Heart left ventricle (tissue), 16 donors: Measurements from ENCODE around the gene RPL36A. TPM values are rescaled to one million over a fixed set of nuclear protein-coding genes. Genes with fewer than 3 reads are reported as not detected.
A peak's percentile ranks its signal among the peaks of the same experiment; 100 is the strongest.

Experiments used
- ATAC-seq, 4 donors: fragments of 200-7000 bp; cut with Tn5 transposase; one replicate each; pipeline ENCODE4 v1.9.1; 2020 to 2022; ENCODE audit warnings: moderate library complexity in 4 of 4, mild to moderate bottlenecking in 3 of 4, moderate number of reproducible peaks in 1 of 4
- DNase-seq, 5 donors: peaks; one replicate each; pipeline ENCODE4 v3.0.0-alpha.2; 2020
- H3K27ac ChIP-seq, 12 donors: fragments of 200-600 bp; sonication (generic) in 4 of 12; one replicate each; pipeline versions ENCODE4 v1.5.0 to v1.8.0; 2016 to 2022; ENCODE audit warnings: mild to moderate bottlenecking in 2 of 12
- H3K27me3 ChIP-seq, 9 donors: fragments of 200-600 bp; sonication (generic) in 2 of 9; one replicate each; pipeline versions ENCODE4 v1.5.1 to v1.8.0; 2016 to 2022; ENCODE audit warnings: mild to moderate bottlenecking in 3 of 9
- H3K36me3 ChIP-seq, 9 donors: fragments of 200-600 bp; sonication (generic) in 2 of 9; one replicate each; pipeline versions ENCODE4 v1.5.0 to v1.8.0; 2018 to 2022; ENCODE audit warnings: mild to moderate bottlenecking in 2 of 9
- H3K4me1 ChIP-seq, 12 donors: fragments of 200-600 bp; sonication (generic) in 4 of 12; one replicate each; pipeline versions ENCODE4 v1.5.0 to v1.8.0; 2016 to 2022; ENCODE audit warnings: mild to moderate bottlenecking in 3 of 12
- H3K4me3 ChIP-seq, 12 donors: fragments of 200-600 bp; sonication (generic) in 4 of 12; one replicate each; pipeline versions ENCODE4 v1.5.0 to v1.8.0; 2017 to 2022; ENCODE audit warnings: mild to moderate bottlenecking in 9 of 12, moderate library complexity in 4 of 12
- H3K9me3 ChIP-seq, 12 donors: fragments of 200-600 bp; sonication (generic) in 4 of 12; one replicate each; pipeline versions ENCODE4 v1.5.0 to v1.8.0; 2016 to 2022; ENCODE audit warnings: mild to moderate bottlenecking in 1 of 12
- POLR2A ChIP-seq, 2 donors: fragments of 450-650 bp; IDR thresholded peaks; one replicate each; pipeline ENCODE4 v1.6.1; 2017; ENCODE audit warnings: antibody characterized with exemption in 2 of 2, mild to moderate bottlenecking in 2 of 2, moderate library complexity in 2 of 2
- WGBS, 4 donors: extraction: QIAGEN DNeasy Blood & Tissue Kit in 2 of 4; methylation state at CpG; one replicate each; pipeline versions ENCODE4 v1.1.5 to v1.1.7; 2013 to 2018; 5-methylcytosine and 5-hydroxymethylcytosine counted together
- intact Hi-C, 10 donors: fragments of 100-400 bp; cut with DNase I; formaldehyde crosslinking; loops; one replicate each; pipeline versions ENCODE4 v1.11.1 to v1.14.2; 2022
- polyA plus RNA-seq, 2 donors: library from polyadenylated mRNA; stranded (reverse); fragments of 200-250 nt; gene quantifications; one replicate each; pipeline ENCODE4 v1.2.3, GENCODE V29; 2013
- total RNA-seq, 9 donors: library from RNA; depleted of rRNA in 2 of 9; stranded (reverse); fragments of >200 nt in 2 of 9; fragmentation: NEBNext Ultra II Directional in 3 of 9; extraction: Animal tissue kit (Norgen Biotek cat#: 25700) in 3 of 9; gene quantifications; one replicate each; pipeline versions ENCODE4 v1.1.0 to v1.2.4, GENCODE V29; 2016 to 2023
- TF ChIP-seq, protein P1 (sequence below), 12 donors: fragments of 200-600 bp; sonication (generic) in 4 of 12; IDR thresholded peaks; one replicate each; pipeline versions ENCODE4 v1.5.0 to v1.8.0; 2018 to 2022; ENCODE audit warnings: antibody characterized with exemption in 12 of 12, mild to moderate bottlenecking in 5 of 12
- donor health status: ischemic (EF 13 %, LVEDD 7.1; RV severe dilation, severe dysfunction).
- donor health status: healthy with polysubstance abuse.
- donor health status: DM: no; HTN: yes; CAD: no.
- donor health status: DM: no; HTN: no; CAD: no.
- donor health status: ischemic (EF 25% LVEDD 6.9; RV normal size, moderate dysfunction).
- donor health status: ischemic (EF 25% LVEDD 5.7; RV mildly dilated, moderate dysfunction).
- donor health status: healthy.
- donor health status: DM: yes; HTN: yes; CAD: no.
- donor health status: ischemic (EF 35%, LVEDD 5.7; RV mildly dilated, moderate dysfunction).
- donor health status: nonischemic (EF 11% LVEDD 7.7; RV severe dilation, severe dysfunction).
- donor health status: DM: yes; HTN: yes; CAD: no.
- donor health status: PGD.
- donor health status: ischemic (EF 29% LVEDD 5.4; RV normal size, mild dysfunction).
- donor health status: nonischemic (EF 23%, LVEDD 6.1; RV moderate dilation, normal function).

RPL36A gene
- total and polyA plus RNA-seq, 11 donors: 47.8 to 2,246 (median 69.8) TPM

DNA sequence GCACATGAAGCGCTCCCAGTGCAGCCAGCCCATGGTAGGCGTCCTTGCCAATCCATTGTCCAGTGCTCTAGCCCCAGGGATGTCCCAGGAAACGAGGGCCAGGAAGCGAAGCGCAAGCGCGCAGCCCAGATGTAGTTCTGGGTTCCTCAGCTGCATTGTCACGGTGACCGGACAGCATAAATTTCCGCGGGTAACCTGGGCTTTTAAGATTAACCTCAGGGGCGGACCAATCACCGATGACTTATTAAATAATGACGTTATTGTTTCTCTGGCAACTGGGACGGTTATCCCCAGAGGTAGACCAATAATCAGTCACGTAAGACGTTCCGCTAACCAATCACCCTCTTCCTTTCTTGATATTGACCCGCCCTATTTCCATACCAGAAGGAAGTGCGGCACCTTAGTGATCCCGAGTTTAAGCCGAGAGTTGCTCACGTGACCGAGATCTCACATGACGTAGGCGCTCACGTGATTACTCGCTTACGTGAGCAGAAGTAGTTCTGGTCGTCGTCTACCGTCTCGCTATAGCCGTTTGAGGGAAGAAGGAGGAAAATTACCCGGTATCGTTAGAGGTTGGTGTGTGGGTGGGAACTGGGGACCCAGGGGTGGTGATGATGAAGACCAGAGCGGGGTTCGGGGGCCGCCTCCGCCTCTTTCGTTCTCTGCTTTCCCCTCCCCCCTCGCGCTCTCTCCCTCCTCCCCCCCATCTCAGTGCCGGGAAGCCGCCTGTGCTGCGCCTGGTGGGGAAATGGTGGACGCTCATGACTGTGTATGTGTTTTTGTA, 17.1 kb downstream of the RPL36A start, which contains the start of the genes GLA and HNRNPH2:
Gene GLA, minus strand, starts transcription at position 178 of the 784 bp plus-strand sequence. Its CDS starts 22 bp downstream, at position 156.
Gene HNRNPH2, plus strand, starts transcription at position 475 of the 784 bp plus-strand sequence. CDS start 3,767 bp downstream, outside the sequence.
- intact Hi-C loops: no loop called here
- Histone ChIP-seq H3K9me3 (no peaks in the 10 kb centered on the region), H3K36me3 (peaks cover 0 to 19% (median 12%) of the 10 kb centered on the region in 9 donors), H3K27me3 (no peaks in the 10 kb centered on the region), H3K4me1 (peaks cover 0 to 33% (median 13%) of the 10 kb centered on the region in 12 donors), H3K4me3 (peak within 1 kb of the TSS; percentile 21 to 97 (median 67)), H3K27ac (peak within 1 kb of the TSS; percentile 84 to 98 (median 91))
- WGBS, 4 donors: 0 to 39% (median 16%) methylated on average over 43 to 47 of the region's 47 CpGs
- ATAC-seq (peak; percentile 98 to 99 (median 99)), DNase-seq (peak; percentile 88 to 92 (median 90))
- TF ChIP-seq POLR2A (IDR thresholded peaks at IDR 0.05): peak in 1 of 2 donors; percentile 33
- TF ChIP-seq, protein P1, sequence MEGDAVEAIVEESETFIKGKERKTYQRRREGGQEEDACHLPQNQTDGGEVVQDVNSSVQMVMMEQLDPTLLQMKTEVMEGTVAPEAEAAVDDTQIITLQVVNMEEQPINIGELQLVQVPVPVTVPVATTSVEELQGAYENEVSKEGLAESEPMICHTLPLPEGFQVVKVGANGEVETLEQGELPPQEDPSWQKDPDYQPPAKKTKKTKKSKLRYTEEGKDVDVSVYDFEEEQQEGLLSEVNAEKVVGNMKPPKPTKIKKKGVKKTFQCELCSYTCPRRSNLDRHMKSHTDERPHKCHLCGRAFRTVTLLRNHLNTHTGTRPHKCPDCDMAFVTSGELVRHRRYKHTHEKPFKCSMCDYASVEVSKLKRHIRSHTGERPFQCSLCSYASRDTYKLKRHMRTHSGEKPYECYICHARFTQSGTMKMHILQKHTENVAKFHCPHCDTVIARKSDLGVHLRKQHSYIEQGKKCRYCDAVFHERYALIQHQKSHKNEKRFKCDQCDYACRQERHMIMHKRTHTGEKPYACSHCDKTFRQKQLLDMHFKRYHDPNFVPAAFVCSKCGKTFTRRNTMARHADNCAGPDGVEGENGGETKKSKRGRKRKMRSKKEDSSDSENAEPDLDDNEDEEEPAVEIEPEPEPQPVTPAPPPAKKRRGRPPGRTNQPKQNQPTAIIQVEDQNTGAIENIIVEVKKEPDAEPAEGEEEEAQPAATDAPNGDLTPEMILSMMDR (IDR thresholded peaks at IDR 0.05): peak in 3 of 12 donors; percentile 9 to 17 (median 10)

DNA sequence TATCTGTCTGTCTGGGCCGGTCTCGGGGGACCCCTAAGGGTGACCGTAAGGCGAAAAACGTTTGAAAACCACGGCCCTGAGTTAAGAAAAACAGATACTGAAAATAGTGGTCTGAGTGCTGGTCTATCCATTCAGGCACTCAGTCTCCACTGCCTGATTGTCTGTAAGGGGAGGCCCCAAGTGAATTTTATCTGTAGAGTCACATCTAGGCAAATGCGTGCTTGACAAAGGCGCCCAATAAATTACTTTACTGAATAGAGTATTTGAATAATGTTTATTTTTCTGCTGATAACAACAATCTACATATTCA, 17.7 kb downstream of the RPL36A start:
- Histone ChIP-seq H3K4me1 (peaks cover 0 to 33% (median 13%) of the 10 kb centered on the region in 12 donors), H3K9me3 (no peaks in the 10 kb centered on the region), H3K36me3 (peaks cover 0 to 20% (median 16%) of the 10 kb centered on the region in 9 donors), H3K27me3 (no peaks in the 10 kb centered on the region), H3K27ac (peak overlapping the region; percentile 84 to 98 (median 91)), H3K4me3 (peak overlapping the region; percentile 12 to 97 (median 66))
- no peak for TF ChIP-seq POLR2A (IDR thresholded peaks at IDR 0.05)
- TF ChIP-seq, protein P1 (IDR thresholded peaks at IDR 0.05): no peak
- DNase-seq: no peak
- intact Hi-C loops: no loop called here
- ATAC-seq: peak in 2 of 4 donors; percentile 6 to 23
- 0 to 33% (median 16%) methylated on average over 7 to 8 of the region's 8 CpGs for WGBS, 4 donors

DNA sequence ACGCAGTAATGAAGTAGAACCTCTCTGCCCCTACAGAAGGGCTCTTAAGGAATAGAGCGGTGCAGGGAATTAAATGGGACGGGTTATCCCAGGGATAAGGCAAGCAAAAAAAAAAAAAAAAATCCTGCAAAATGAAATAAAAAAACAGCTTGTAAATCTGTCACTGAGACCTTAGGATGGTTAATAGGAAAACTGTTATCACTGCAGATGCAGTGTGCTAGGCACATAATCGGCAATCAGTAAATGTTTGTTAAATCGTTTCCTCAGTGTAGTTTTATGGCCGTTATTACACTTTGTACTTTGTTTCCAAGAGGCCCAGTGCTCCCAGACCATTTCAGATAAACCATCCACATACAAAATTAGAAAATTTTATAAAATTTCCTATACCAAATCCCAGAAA, 18.2 kb downstream of the RPL36A start:
- Histone ChIP-seq H3K4me1 (peaks cover 0 to 33% (median 13%) of the 10 kb centered on the region in 12 donors), H3K27me3 (no peaks in the 10 kb centered on the region), H3K27ac (peak overlapping the region in 9 of 12 donors; percentile 86 to 97 (median 91)), H3K4me3 (peak overlapping the region; percentile 12 to 97 (median 66)), H3K36me3 (peaks cover 0 to 23% (median 17%) of the 10 kb centered on the region in 9 donors), H3K9me3 (no peaks in the 10 kb centered on the region)
- 2 to 33% (median 17%) methylated on average over 6 of the region's 6 CpGs for WGBS, 4 donors
- DNase-seq (no peak), ATAC-seq (no peak)
- TF ChIP-seq POLR2A (IDR thresholded peaks at IDR 0.05): no peak
- TF ChIP-seq, protein P1 (IDR thresholded peaks at IDR 0.05): no peak
- intact Hi-C loops: no loop called here

DNA sequence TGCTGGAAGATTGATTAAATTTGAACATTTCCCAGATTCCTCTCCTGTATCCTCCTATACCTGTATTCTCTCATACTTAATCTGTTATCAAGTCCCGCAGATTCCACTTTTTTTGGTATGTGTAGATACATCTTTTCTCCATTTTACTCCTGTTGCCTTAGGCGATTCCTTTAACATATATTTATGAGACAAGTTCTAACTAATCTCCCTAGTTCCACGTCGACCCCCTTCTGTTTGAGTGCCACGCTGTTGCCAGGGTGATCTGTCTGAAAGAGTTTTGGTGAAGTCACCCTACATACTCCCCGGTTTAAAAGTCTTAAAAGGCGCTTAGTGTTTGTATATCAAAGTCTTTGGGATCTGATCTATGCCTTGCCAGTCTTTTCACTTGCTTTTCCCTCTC, 19.6 kb downstream of the RPL36A start:
- Histone ChIP-seq H3K4me3 (peak overlapping the region in 5 of 12 donors; percentile 9 to 87 (median 69)), H3K9me3 (no peaks in the 10 kb centered on the region), H3K27ac (no peak overlapping the region), H3K27me3 (no peaks in the 10 kb centered on the region), H3K36me3 (peaks cover 0 to 27% (median 20%) of the 10 kb centered on the region in 9 donors), H3K4me1 (peaks cover 0 to 38% (median 15%) of the 10 kb centered on the region in 12 donors)
- DNase-seq (no peak), ATAC-seq (no peak)
- intact Hi-C loops: loop anchor here in 5 of 10 donors (10.0 kb wide), 3 partner anchors 144 to 384 kb away; partner anchors contain the start of gene ARMCX1 (in 2 of the 5)
- TF ChIP-seq, protein P1 (IDR thresholded peaks at IDR 0.05): no peak
- TF ChIP-seq POLR2A (IDR thresholded peaks at IDR 0.05): no peak
- 34 to 54% (median 45%) methylated on average over 7 of the region's 7 CpGs for WGBS, 4 donors
